Measurements from ENCODE around the gene APCDD1L.

DNA sequence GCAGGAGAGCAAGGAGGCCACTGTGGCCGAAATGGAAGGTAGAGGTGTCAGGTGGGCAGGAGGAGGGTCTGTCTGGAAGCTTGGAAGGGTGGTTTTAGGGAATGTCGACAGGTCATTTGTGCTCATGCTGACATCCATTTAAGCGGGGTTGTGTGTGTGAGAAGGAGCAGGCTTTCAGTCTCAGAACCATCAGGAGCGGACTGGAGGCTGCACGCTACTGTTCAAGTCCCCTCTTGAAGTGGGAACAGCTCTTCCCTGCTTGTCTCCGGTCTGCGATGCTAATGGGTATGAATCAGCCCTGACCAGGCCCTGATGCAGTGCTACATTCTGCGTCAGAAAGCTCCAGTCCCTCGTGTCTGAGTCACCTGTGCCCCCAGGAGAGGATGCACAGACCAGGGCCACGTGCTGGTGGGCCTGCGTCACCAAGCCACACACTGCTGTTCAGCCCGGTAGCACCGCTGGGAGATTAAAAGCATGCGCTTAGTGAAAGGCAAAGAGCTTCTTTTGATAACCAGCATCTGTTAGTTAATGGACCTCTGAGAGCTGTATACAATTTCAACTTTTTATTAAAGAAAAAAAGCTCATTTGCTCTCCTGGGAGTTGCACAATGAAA, 58.0 kb downstream of the APCDD1L start:
- TF ChIP-seq TAF1 (conservative IDR thresholded peaks at IDR 0.05) (no peak), CTCF (IDR thresholded peaks at IDR 0.05; ENCODE audit: low read depth, low read length, missing input control) (no peak), SP1 (IDR thresholded peaks at IDR 0.05) (no peak), REST (IDR thresholded peaks at IDR 0.05) (no peak), MAX (IDR thresholded peaks at IDR 0.05) (no peak), FOXA1 (IDR thresholded peaks at IDR 0.05) (no peak), HNF4A (conservative IDR thresholded peaks at IDR 0.05) (no peak), JUND (IDR thresholded peaks at IDR 0.05) (no peak), ZBTB33 (IDR thresholded peaks at IDR 0.05) (no peak), GABPA (IDR thresholded peaks at IDR 0.05 in 1 of 2, conservative IDR thresholded peaks at IDR 0.05 in 1 of 2) (no peak), YY1 (IDR thresholded peaks at IDR 0.05) (no peak), HNF4G (IDR thresholded peaks at IDR 0.05) (no peak), RXRA (IDR thresholded peaks at IDR 0.05) (no peak)
- TF ChIP-seq, protein P1, sequence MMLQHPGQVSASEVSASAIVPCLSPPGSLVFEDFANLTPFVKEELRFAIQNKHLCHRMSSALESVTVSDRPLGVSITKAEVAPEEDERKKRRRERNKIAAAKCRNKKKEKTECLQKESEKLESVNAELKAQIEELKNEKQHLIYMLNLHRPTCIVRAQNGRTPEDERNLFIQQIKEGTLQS (IDR thresholded peaks at IDR 0.05), result no peak
